Stromal cell of bone marrow (primary cell): ENCODE data around the gene CSF2.
"Not testable (repeated sequence)": the region's sequence is repeated elsewhere in the genome, so short reads cannot be mapped to it uniquely, and the experiment has no call there.

ENCODE experiments used
- DNase-seq: peaks from one replicate; pipeline ENCODE4 v3.0.0-alpha.2; 2012; ENCODE audit warnings: low read depth

The CSF2 gene

DNA sequence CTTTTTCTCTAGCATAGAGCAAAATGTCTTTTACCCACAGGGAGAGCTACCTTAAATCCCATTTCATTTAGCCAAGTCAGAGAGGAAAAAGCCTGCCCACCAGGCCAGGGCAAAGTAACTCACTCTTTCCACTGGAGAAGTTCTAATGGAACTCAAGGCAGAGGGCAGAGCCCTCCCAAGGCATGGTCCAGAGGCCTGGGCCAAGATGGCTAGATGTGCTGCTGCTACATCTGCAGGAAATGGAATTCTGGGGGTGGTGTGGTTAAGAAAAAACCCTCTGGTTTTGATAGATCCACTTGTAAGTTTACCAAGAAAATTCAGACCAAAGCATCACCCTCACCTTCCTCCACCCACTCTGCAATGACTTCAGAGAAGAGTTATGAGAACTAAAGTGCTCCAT is 37.3 kb downstream of the CSF2 start:
- no peak for DNase-seq

- DNase-seq = no peak
These were observed 38.5 kb downstream of the CSF2 start for GRCh38 chr5:132112111-132112510.

- no peak for DNase-seq
These were observed 40.8 kb downstream of the CSF2 start for GRCh38 chr5:132114150-132115121.

GRCh38 chr5:132115375-132115774 is 41.8 kb downstream of the CSF2 start:
- DNase-seq = no peak

GRCh38 chr5:132116072-132116471 is 42.5 kb downstream of the CSF2 start:
- no peak for DNase-seq

DNA sequence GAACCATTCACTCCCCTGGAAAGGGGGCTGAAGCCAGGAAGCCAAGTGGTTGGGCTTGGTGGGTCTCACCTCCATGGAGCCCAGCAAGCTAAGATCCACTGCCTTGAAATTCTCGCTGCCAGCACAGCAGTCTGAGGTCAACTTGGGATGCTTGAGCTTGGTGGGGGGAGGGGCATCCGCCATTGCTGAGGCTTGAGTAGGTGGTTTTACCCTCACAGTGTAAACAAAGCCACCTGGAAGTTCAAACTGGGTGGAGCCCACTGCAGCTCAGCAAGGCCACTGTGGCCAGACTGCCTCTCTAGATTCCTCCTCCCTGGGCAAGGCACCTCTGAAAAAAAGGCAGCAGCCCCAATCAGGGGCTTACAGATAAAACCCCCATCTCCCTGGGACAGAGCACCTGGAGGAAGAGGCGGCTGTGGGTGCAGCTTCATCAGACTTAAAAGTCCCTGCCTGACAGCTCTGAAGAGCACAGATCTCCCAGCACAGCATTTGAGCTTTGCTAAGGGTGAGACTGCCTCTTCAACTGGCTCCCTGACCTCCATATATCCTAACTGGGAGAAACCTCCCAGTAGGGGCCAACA is 43.4 kb downstream of the CSF2 start:
- DNase-seq = not testable (repeated sequence)

DNA sequence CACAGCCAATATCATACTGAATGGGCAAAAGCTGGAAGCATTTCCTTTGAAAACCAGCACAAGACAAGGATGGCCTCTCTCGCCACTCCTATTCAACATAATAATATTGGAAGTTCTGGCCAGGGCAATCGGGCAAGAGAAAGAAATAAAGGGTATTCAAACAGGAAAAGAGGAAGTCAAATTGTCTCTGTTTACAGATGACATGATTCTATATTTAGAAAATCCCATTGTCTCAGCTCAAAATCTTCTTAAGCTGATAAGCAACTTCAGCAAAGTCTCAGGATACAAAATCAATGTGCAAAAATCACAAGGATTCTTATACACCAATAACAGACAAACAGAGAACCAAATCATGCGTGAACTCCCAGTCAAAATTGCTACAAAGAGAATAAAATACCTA is 47.1 kb downstream of the CSF2 start:
- DNase-seq = not testable (repeated sequence)

GRCh38 chr5:132122971-132123370 is 49.4 kb downstream of the CSF2 start:
- not testable (repeated sequence) for DNase-seq

DNA sequence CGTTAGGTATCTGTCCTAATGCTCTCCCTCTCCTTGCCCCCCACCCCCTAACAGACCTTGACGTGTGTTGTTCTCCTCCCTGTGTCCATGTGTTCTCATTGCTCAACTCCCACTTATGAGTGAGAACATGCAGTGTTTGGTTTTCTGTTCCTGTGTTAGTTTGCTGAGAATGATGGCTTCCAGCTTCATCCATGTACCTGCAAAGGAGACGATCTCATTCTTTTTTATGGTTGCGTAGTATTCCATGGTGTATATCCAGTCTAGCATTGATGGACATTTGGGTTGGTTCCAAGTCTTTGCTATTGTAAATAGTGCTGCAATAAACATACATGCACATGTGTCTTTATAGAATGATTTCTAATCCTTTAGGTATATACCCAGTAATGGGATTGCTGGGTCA is 50.0 kb downstream of the CSF2 start:
- not testable (repeated sequence) for DNase-seq
